Upper lobe of left lung (tissue), 4 donors: Measurements from ENCODE around the gene CHRNB1.

Experiments used
- CTCF ChIP-seq, 6 experiments: fragments of 450-650 bp in 4 of 6; fragments of 200-600 bp in 2 of 6; sonication (generic) in 2 of 6; IDR thresholded peaks; one replicate each; pipeline ENCODE4 v1.5.1; 2016 to 2019; ENCODE audit warnings: antibody characterized with exemption in 6 of 6
- POLR2AphosphoS5 ChIP-seq, 2 donors: sonication (generic); formaldehyde crosslinking; IDR thresholded peaks; one replicate each; pipeline ENCODE4 v1.5.1; 2017; ENCODE audit warnings: antibody characterized with exemption in 2 of 2

- TF ChIP-seq CTCF (IDR thresholded peaks at IDR 0.05) (no peak), POLR2AphosphoS5 (IDR thresholded peaks at IDR 0.05) (no peak)
Observed at GRCh38 chr17:7460850-7461660, 16.2 kb downstream of the CHRNB1 start.
